Common myeloid progenitor, CD34-positive (primary cell): ENCODE results near the gene HAX1.
A peak's percentile ranks its signal among the peaks of the same experiment; 100 is the strongest.
"Not testable (repeated sequence)": the region's sequence is repeated elsewhere in the genome, so short reads cannot be mapped to it uniquely, and the experiment has no call there.

ENCODE experiments used
- CTCF ChIA-PET: fragments of 350-600 bp; sonication (Branson Sonifier 250); formaldehyde crosslinking; loops from one replicate; lab custom pipeline; 2021; ENCODE audit warnings: antibody characterized with exemption; lab: Charles Lee
- POLR2A ChIA-PET: fragments of 350-600 bp; sonication (Branson Sonifier 250); formaldehyde crosslinking; loops from one replicate; lab custom pipeline; 2021; ENCODE audit warnings: antibody characterized with exemption; lab: Charles Lee
- DNase-seq, 3 donors: peaks; one replicate each; pipeline versions ENCODE4 v3.0.0 to v3.0.0-alpha.2; 2013
- H3K27ac ChIP-seq, 2 experiments: 1 replicate in 1 of 2; 2 replicates in 1 of 2; pipeline ENCODE4 v1.7.0; 2013; ENCODE audit warnings: inconsistent platforms in 2 of 2, low read length in 2 of 2, mild to moderate bottlenecking in 2 of 2, low read depth in 1 of 2, moderate library complexity in 1 of 2; ENCODE audit not compliant: severe bottlenecking in 2 of 2, insufficient read depth in 1 of 2, poor library complexity in 1 of 2
- H3K27me3 ChIP-seq, 5 experiments: replicated peaks in 2 of 5; 1 replicate in 3 of 5; 2 replicates in 2 of 5; pipeline versions ENCODE4 v1.6.1 to v1.7.0; 2013; ENCODE audit warnings: low read length in 4 of 5, mild to moderate bottlenecking in 2 of 5, moderate library complexity in 2 of 5, inconsistent platforms in 1 of 5; ENCODE audit not compliant: insufficient read depth in 5 of 5, control insufficient read depth in 4 of 5
- H3K36me3 ChIP-seq, 4 experiments: 1 replicate in 2 of 4; 2 replicates in 2 of 4; pipeline versions ENCODE4 v1.6.1 to v1.7.0; 2013; ENCODE audit warnings: low read length in 3 of 4, control low read depth in 1 of 4, mild to moderate bottlenecking in 1 of 4; ENCODE audit not compliant: control insufficient read depth in 4 of 4, insufficient read depth in 4 of 4
- H3K4me1 ChIP-seq, 4 experiments: 1 replicate in 3 of 4; 2 replicates in 1 of 4; pipeline versions ENCODE4 v1.6.1 to v1.7.1; 2013; ENCODE audit warnings: low read length in 3 of 4, mild to moderate bottlenecking in 3 of 4, control low read depth in 1 of 4, inconsistent platforms in 1 of 4, moderate library complexity in 1 of 4; ENCODE audit not compliant: control insufficient read depth in 4 of 4, insufficient read depth in 4 of 4; ENCODE audit errors: control extremely low read depth in 1 of 4
- H3K4me3 ChIP-seq, 7 experiments: 1 replicate in 4 of 7; 2 replicates in 3 of 7; pipeline versions ENCODE4 v1.5.1 to v1.7.0; 2013; ENCODE audit warnings: mild to moderate bottlenecking in 7 of 7, low read length in 6 of 7, moderate library complexity in 6 of 7, inconsistent platforms in 2 of 7, low read depth in 2 of 7, control low read depth in 1 of 7; ENCODE audit not compliant: insufficient read depth in 4 of 7, control insufficient read depth in 1 of 7; ENCODE audit errors: extremely low read depth in 1 of 7
- H3K9me3 ChIP-seq, 5 experiments: 1 replicate in 4 of 5; 2 replicates in 1 of 5; pipeline versions ENCODE4 v1.6.1 to v1.7.1; 2013; ENCODE audit warnings: low read length in 4 of 5, mild to moderate bottlenecking in 2 of 5, inconsistent platforms in 1 of 5, low read depth in 1 of 5, moderate library complexity in 1 of 5; ENCODE audit not compliant: control insufficient read depth in 4 of 5, insufficient read depth in 2 of 5; ENCODE audit errors: control extremely low read depth in 1 of 5
- WGBS: methylation state at CpG from one replicate; pipeline ENCODE4 v1.1.5; 2013; ENCODE audit not compliant: insufficient coverage; 5-methylcytosine and 5-hydroxymethylcytosine counted together

The HAX1 gene

GRCh38 chr1:154295408-154296235, 23.2 kb downstream of the HAX1 start:
- H3K36me3 ChIP-seq, result no peaks in the 10 kb centered on the region
- CTCF ChIA-PET, result interaction anchor here (1.4 to 1.8 kb wide), 2 partner anchors 33 to 61 kb away, joined by 3 read pairs; no protein-coding TSS in a partner anchor
- H3K9me3 ChIP-seq, result peaks cover 0 to 11% (median 8%) of the 10 kb centered on the region in 5 experiments
- H3K27ac ChIP-seq, result no peak overlapping the region
- DNase-seq, result peak; percentile 14 to 52 (median 30)
- no peaks in the 10 kb centered on the region for H3K27me3 ChIP-seq
- POLR2A ChIA-PET, result no interaction called here
- no peak overlapping the region for H3K4me3 ChIP-seq
- no peaks in the 10 kb centered on the region for H3K4me1 ChIP-seq
- 95% methylated on average over 8 of the region's 8 CpGs for WGBS

GRCh38 chr1:154301582-154301981, 29.2 kb downstream of the HAX1 start:
- Histone ChIP-seq H3K4me3 (no peak overlapping the region), H3K27me3 (no peaks in the 10 kb centered on the region), H3K9me3 (peaks cover 0 to 1% (median 0%) of the 10 kb centered on the region in 5 experiments), H3K4me1 (no peaks in the 10 kb centered on the region), H3K36me3 (no peaks in the 10 kb centered on the region), H3K27ac (no peak overlapping the region)
- DNase-seq, result no peak
- ChIA-PET POLR2A (no interaction called here), CTCF (interaction anchor here (0.9 kb wide), 1 partner anchor 34 kb away, joined by 5 read pairs; no protein-coding TSS in a partner anchor)
- 100% methylated on average over 1 of the region's 1 CpG for WGBS

- ChIA-PET POLR2A (no interaction called here), CTCF (interaction anchor here (0.7 to 1.0 kb wide), 4 partner anchors 10 to 31 kb away, joined by 3 to 4 read pairs (median 4); no protein-coding TSS in a partner anchor)
- no peak overlapping the region for H3K4me3 ChIP-seq
- H3K27me3 ChIP-seq, result no peaks in the 10 kb centered on the region
- no peaks in the 10 kb centered on the region for H3K36me3 ChIP-seq
- no peak overlapping the region for H3K27ac ChIP-seq
- no peaks in the 10 kb centered on the region for H3K9me3 ChIP-seq
- no peak for DNase-seq
- 93% methylated on average over 8 of the region's 9 CpGs for WGBS
- no peaks in the 10 kb centered on the region for H3K4me1 ChIP-seq
Measured at GRCh38 chr1:154304664-154305337, 32.4 kb downstream of the HAX1 start.

GRCh38 chr1:154306151-154306550, 33.7 kb downstream of the HAX1 start:
- no peaks in the 10 kb centered on the region for H3K4me1 ChIP-seq
- ChIA-PET CTCF (interaction anchor here (1.0 to 1.3 kb wide), 2 partner anchors 14 to 17 kb away, joined by 3 read pairs; no protein-coding TSS in a partner anchor), POLR2A (no interaction called here)
- WGBS, result 96% methylated on average over 3 of the region's 3 CpGs
- H3K4me3 ChIP-seq, result no peak overlapping the region
- no peaks in the 10 kb centered on the region for H3K27me3 ChIP-seq
- H3K36me3 ChIP-seq, result no peaks in the 10 kb centered on the region
- no peaks in the 10 kb centered on the region for H3K9me3 ChIP-seq
- no peak overlapping the region for H3K27ac ChIP-seq
- DNase-seq, result no peak

DNA sequence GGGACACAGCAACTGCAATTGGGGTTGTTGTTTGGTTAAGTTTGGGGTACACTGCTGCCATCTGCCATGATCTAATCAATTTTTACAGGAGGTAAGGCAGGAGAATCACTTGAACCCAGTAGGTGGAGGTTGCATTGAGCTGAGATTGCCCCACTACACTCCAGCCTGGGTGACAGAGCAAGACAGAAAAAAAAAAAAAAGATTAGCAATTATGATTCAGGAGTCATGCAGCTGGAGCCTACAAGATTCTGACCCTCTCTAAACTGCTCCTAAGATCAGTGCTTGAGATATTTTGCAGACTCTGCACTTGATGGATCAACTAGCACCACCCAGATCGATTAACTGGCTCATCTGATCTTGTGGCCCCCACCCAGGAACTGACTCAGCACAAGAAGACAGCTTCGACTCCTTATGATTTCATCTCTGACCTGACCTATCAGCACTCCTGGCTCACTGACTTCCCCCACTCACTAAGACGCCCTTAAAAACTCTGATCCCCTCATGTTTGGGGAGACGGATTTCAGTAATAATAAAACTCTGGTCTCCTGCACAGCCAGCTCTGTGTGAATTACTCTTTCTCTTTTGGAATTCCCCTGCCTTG, 35.3 kb downstream of the HAX1 start:
- H3K36me3 ChIP-seq, H3K9me3 ChIP-seq, POLR2A ChIA-PET, DNase-seq, H3K4me3 ChIP-seq, H3K27me3 ChIP-seq, H3K4me1 ChIP-seq, CTCF ChIA-PET, H3K27ac ChIP-seq: not testable (repeated sequence)
- WGBS, result 53% methylated on average over 3 of the region's 4 CpGs

- H3K9me3 ChIP-seq, DNase-seq, H3K27me3 ChIP-seq, POLR2A ChIA-PET, H3K4me3 ChIP-seq, CTCF ChIA-PET, H3K27ac ChIP-seq, H3K4me1 ChIP-seq, H3K36me3 ChIP-seq: not testable (repeated sequence)
- 92% methylated on average over 2 of the region's 7 CpGs for WGBS
Measured at GRCh38 chr1:154309136-154309535, 36.7 kb downstream of the HAX1 start.
